ENCODE measurements around the gene LTBP1.
A peak's percentile ranks its signal among the peaks of the same experiment; 100 is the strongest.

LTBP1 gene

DNA sequence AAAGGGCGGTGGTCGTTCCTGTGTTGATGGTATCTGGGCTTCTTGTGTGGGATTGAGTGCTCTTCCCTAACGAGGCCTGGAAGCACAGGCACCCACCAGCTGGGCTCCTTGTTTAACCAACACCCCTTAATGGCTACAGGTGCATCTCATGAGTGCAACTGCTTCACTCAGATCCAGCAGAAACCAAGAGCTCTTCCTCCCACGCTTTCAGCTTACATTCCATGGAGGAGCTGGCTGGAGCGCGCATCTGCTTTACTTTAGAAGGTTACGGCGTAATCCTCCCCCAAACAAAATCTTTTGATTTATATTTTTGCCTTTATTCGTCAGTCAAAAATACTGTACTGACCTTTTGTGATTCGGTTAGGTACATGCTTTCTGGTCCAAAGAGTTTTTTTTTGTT is 174.7 kb downstream of the LTBP1 start:
- no peak for DNase-seq

DNA sequence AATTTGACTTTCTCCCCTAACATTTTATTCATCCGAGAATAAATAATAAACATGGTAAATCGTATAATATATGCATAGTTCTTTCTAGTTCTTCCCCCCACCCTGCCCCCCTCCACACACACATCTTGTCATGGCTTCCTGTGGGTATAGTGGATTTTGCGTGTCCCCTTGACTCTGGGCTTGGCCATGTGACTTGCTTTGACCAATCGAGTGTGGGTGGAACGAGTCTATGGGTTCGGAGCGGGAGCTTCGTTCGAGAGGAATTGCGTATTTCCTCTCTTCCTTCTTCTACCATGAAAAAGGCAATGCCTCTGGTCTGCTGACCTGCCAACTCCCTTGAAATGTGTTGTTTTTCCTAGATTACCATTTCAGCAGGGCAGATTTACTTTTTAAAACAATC is 175.2 kb downstream of the LTBP1 start:
- no peak for DNase-seq

DNA sequence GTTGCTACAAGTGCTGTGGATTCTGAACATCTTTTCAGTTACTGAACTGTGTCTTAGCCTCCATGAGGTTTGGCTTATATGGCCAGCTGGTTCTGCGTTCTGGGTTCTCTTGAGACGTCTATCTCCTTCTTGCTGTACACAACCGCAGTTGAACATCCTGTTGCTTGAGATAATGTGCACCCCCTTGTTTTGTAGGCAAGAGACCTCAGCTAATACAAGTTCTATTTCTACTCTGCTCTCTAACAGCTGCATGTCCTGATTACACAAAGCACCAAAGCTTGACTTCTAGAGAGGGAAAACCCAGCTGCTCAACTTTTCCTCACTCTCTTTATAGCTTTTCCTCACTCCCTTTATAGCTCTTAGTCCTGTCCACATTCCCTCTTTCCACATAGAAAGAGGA is 176.0 kb downstream of the LTBP1 start:
- DNase-seq = no peak

DNA sequence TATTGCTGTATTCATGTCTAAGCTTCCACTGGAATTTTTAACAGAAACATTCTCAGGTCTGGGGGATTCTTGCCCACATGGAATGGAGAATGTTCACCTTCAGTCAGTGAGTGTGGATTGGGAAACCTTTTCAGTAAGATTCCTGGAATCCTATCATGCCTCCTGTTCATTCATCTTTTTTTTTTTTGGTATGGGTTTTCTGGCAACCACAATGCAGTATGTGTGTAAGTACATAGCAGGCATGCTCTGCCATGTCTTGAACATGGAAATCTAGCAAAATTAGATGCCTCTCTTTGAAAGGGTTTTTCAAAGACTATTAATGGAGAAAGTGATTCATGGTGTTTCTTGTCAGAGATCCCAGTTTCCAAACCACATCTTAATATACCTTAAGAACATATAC is 176.5 kb downstream of the LTBP1 start:
- DNase-seq = no peak

DNA sequence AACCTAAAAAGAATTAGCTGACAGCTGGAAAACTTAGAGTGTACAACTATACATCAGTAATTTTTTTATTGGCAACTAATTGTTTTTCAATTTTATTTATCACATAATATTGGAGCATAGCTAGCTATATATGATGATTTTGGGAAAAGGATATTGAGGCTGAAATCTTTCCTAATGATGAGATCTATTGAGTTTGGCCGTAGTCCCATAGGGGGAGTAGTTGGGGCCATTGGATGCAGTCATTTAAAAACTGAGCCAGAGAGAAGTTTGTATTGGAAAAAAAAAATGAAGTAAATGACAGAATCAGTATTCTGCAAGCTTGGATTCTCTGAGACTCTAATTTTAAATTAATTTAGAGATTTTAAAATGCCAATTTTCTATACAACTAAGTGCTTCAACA is 179.8 kb downstream of the LTBP1 start:
- DNase-seq = no peak

DNA sequence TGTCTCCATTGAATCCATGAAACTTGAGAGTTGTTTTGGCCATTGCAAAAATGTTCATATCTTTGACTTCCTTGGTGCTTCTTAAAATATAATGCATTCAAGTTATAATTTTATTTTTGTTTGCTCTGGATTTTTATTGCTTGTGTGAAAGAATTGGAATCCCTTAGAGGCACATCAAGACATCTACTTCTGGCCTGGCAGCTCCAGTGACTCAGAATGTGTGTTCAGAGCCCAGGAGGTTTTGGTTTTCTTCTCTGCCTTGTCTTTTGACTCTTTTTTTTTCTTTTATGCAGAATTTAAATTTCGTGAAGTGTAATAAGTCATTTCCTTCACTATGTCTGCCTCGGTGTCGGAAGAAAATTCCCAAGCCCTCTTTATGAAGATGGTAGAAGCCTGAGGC is 180.2 kb downstream of the LTBP1 start:
- peak; percentile 39 for DNase-seq

DNA sequence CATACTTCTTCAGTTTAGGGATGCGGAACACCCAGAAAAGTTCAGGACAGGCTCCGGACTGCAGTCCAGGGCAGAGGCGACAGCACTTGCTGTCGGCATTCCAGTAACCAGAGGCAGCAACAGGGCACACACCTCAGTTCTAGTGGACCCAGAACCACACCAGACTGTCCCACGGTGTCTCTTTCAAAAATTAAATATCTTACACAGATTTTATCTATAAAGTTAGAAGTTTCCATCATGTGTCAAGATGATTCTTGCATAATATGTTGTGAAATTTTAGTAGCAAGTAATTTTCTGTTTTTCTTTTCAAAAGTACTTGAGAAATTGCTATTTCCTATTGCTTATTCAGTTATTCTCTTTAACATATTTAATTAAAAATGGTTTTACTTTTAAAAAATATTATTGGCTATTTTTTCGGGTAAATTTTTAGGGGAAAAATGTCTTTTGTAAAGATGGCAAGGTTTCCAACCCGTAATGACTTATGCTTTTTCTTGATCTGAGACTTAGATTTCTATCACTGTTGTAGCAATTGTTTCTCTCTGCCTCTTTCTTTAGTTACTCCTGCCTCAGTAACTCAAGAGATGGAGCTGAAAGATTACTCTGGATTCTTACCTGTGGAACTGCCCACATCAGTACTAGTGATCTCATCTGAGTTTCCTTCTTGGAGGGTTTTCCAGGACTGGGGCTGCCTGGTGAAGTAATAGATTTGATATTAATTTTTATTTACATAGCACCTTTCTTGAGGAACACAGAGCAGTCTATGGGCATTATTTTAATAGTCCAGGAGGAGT is 182.7 kb downstream of the LTBP1 start:
- DNase-seq = no peak

DNA sequence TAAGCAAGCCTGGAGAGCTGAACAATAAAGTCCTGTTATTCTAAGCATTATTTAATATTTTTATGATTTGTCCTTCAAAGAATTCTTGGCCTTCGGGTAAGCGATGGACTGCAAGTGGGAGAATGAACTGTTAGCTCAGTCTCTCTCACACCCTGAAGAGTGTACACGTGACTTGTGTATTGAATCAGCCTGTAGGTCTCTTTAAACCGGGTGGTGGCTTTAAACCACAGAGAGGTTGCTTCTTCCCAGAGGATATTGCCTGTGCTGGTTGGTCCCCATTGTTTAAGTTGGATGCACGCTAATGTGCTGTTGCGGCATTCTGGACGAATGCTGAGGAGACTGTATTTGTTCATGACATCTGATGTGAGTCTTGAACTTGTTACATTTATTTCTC is 183.3 kb downstream of the LTBP1 start:
- DNase-seq = no peak

DNA sequence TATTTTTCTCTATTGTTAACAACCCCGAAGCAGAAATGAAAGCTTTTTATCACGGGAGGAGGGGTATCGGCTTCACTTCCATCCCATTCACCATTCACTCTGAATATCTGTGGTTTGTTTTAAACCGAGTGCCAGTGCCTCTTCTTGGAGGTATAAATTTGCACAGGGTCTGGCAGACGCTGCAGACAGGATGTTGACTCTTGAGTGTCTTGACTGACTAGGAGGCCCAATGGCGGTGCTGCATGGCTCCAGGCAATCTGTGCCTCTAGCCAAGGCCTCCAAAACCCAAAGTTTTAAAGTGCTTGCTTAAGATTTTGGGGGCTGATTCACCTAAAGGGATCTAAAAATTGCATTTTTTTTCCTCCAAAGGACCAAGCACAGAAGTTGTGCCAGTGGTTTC is 183.8 kb downstream of the LTBP1 start:
- DNase-seq = no peak

DNA sequence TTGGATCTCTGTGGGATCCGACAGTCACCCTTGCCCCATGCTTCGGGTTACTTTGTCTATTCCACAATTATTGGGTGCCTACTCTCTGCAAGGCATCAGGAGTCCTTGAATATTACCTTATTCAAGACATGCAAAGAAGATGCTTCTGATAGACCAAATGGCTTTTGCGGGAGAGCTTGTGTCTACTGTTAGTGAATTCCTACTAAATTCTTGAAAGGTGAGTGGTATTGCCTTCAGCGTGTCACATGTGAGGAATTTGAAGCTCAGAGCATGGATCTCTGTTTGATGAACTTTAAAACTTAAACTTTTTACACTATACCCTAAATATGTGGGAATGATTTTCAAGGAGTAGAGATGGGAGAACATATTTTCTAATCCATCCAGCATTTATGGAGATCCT is 184.4 kb downstream of the LTBP1 start:
- DNase-seq = peak; percentile 55

DNA sequence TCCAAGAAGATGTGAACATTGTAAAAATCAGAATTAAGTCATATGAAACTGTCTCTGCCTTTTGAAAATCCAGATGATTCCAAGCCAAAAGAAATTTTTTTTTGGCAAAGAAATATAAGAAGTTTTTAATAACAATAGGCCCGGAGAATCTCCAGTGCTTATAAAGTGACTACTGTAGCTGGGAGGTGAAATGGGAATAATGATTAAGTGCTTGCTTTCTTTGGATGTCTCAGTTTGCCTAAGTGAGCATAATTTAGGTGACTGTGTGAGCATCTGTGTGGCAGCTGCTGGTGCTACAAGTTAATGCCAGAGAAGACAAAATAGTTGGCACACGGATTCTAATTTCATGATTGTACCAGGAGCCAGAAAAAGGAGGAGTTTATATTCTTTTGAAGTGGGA is 185.0 kb downstream of the LTBP1 start:
- DNase-seq = no peak

DNA sequence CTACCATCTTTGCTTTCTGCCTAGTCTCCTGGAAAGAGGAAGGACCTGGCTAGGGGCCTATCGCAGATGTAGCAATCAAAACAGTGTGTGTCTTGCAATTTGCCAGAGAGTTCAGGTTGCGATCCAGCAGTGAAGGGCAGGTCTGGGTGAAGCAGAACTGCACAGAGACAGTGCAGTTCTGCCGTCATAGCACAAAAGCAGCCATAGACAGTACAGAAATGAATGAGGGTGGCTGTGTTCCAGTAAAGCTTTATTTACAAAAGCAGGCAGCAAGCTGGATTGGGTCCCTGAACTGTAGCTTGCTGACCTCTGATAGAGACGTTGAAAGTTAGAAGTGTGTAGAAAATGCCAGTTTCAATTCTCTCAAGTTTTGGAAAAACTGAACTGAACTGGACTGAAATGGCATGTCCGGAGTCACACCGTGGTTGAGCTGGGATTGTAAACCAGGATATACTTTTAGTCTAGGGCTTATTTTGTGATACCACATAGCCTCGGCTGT is 186.8 kb downstream of the LTBP1 start:
- DNase-seq = no peak

DNA sequence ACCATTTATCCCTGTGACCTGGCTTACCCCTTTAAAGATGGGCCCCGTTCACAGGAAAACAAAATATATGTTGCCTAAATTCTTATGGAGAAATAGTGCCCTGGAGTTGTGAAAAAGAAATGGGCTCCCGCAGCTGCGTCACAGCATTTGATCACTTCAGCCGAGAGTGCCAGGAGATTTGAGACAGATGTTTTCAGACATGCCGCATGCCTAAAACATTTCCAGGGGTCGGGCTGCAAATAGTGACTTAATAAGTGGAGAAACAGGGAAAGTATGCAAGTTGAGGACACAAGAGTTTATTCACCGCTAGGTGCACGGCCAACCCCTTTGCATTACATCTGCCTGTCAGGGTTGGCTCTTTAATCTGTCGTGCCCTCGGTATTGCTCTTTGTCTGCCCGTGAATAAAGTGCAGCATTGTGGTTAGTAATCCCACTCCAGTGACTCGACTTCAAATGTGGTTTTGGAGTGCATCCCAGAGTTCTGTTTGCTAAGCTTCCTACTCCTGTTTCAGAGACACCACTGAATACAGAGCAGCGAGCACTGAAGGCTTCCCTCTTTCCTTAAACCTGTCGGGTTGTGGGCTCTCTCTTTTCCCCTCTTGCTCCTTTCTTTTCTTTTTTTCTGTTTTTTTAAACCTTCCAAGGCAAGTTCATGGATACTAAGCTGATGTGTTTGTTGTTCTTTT is 187.5 kb downstream of the LTBP1 start:
- peak; percentile 98 for DNase-seq

DNA sequence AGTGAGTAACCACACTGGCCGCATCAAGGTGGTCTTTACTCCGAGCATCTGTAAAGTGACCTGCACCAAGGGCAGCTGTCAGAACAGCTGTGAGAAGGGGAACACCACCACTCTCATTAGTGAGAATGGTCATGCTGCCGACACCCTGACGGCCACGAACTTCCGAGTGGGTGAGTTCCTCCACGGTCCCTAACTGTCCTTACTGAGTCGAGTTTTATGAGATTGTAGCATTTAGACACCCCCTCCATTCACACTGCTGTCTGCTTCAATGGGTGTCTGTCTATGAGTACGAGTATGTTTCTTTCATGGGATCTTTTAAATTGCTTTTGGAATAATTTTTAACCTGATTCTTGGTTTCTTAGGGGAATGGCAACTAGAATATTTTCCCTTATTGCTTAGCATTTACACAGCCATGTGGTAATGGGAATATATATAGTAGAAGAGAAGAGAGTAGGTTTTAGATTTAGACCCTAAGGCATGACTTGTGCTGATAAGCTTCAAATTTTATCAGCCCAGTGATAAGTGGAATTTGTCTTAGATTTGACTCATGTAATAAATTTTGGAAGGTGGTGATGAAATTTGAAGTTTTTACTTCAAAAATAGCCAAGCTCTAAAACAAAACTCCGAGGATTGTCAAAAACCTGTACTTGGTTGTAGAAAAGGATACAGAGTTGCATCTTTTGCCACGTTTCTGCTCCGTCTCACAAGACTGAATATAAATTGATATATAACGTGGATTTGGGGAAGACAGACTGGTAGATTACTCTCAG is 188.2 kb downstream of the LTBP1 start:
- peak; percentile 49 for DNase-seq

DNA sequence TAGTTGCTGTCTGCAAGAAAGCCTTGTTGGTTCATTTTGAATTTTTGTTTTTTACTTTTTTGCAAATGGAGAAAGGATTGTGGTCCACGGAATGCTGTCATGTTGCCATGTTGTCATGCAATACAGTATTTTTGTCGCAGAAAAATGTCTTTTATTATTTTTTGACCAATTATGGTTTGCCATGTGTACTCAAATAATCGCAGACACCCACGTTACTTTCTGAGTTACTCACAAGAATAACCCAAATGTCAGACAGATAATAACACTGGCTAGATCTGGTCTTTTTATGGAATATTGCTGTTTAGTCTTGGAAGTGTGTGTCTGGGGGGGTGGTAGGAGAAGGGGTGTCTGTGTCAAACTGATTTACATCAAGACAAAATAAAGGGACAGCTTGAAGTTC is 188.9 kb downstream of the LTBP1 start:
- peak; percentile 30 for DNase-seq

DNA sequence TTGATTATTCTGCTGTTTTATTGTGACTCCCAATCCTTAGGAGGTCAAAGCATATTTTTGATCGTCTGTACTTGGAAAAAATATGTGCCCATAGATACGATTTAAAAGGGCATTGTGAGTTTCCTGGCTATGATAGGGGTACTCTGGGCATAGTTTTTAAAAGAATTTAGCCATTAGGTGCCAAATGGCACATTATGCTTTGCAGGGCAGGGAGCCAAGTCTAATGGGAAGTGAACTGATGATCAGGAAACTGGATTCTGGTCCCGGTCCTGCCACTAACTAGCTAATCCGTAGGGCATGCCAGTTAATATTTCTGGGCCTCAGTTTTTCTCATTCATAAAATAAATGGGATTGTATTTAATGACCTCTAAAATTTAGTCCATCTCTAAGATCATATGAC is 189.3 kb downstream of the LTBP1 start:
- DNase-seq = peak; percentile 29

DNA sequence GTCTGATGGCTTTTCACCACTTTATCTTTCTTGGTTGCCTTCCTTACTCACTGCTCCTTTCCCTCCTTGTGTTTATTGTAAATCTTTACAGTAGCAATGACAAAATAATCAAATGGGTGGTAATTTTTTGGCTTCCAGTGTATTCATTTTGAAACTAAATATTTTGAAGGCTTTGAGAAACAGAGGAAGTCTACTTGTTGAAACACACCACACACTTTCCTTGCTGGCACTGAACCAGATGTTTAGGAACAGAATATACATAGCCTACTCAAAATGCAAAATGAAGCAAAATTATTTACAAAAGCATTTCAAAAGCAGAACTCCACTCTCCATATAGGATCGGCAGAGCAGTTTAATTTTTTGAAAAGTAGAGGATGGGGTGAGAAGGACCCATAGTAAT is 189.8 kb downstream of the LTBP1 start:
- DNase-seq = no peak

DNA sequence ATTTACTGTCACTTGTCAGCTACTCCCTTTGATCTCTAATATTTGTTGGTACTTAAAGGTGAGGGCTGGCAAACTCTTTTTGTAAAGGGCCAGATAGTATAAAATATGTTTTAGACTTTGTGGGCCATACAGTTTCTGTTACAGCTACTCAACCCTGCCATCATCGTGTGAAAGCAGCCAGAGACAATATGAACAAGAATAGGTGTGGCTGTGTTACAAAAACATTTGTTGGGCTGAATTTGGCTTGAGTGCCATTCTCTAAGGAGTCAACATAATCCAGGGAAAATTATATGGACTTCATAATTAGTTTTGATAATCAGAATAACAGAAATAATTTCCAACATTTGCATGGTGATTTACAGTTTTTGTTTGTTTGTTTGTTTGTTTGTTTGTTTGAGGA is 190.6 kb downstream of the LTBP1 start:
- DNase-seq = no peak

DNA sequence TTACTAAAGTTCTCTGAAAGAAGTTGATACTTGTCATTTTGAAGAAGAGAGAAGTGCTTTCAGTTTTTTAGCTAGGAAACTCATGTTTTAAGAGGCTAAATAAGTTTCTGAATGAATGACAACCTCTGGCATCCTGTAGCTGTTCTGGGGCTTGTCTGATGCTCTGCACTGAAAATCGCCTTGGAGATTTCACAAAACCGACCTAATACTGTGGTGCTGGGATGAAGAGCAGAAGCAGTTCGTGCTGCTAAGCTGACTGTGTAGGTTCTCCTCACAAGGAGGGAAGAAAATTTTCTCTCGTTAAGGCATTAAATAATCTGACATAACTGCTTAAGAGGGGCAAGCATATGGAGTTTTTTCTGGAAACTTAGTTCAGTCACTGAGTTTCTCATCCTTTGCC is 193.2 kb downstream of the LTBP1 start:
- DNase-seq = no peak

DNA sequence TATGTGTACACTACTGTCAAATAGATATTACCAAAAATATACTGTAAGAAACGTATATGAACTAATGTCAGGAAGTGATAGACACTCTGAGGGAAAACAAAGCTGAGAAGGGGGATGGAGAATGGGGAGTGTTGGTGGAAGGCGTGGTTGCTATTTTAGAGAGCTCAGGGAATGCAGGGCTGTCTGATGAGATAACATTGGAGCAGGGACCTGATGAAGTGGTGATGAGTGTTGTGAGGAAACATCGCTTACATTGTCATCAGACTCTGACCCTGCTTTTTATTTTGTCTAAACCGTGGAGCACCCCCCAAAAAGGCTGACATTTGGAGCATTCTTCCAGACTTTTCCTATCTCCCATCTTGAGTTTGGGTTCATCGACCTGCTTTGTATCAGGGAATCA is 194.7 kb downstream of the LTBP1 start:
- no peak for DNase-seq

DNA sequence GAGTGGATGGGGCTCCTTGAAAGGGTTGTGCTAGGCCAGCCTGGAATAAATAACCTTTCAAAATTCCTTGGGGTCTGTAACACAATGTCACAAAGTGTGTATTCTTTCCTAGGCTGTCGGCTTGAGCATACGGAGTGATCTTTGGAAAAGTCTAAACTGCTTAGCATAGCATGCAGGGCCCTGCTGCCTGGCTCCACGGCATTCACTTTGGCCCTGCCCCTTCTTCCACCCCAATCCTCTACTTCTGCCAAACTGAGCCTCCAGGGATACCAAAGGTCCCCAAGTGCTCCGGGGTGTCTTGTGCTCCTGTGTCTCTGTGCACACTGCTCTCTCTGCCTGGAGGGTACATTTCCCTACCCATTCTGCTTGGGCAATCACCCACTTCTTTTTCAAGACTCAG is 196.1 kb downstream of the LTBP1 start:
- no peak for DNase-seq

DNA sequence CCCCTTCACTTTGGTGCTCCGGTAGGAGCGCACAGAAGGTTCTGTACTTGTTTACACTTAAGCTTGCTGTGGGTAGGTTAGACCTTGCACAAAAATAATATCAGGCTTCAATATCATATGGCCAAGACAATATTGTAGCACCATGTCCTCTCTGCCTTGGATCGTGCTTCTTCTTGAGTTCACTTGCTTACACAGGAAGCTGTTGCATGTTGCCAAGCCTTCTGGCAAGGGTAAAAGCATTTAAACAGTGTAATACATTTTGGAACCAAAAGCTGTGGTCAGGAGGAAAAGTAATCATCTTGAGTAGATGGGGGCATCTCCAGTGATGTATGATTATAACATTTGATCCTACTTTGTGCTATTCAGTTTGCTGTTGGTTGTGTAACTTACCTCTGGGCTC is 197.5 kb downstream of the LTBP1 start:
- no peak for DNase-seq

DNA sequence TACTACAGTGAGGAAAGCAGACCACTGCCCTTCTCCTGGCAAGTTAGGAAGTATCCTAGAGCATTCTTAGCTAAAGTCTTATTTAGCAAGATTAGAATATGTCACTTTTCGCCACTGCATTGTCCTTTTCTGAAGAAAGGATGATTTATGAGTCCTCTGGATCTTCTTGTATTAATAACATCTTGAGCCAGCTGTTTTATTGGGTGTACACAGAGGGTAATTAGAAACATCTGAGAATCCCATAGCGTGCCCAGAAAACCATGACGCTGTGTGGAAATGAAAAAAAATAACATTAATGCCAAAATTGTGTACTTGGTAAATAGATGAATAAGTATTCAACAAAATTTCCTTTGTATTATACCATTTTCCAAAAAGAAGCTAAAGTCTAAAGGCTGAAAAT is 198.7 kb downstream of the LTBP1 start:
- peak; percentile 51 for DNase-seq

DNA sequence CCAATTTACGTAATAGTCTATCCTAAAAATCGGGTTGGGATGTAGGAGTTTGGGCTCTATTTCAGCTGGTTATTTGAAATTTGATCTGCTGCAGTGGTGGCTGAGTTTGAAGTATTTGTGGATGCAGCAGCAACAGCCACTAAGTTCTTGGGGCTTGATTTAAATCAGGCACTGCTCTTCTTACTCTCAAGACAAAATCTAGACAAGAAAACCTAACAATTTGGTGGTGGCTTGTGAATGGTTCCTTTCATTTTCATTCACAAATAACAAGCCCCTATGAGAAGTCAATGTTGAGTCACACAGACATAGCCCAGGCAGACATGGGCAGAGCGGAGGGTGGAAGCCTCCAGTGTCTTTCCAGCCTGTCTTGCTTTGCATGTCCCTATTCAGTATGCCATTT is 199.3 kb downstream of the LTBP1 start:
- DNase-seq = no peak
